Memory B cell (primary cell): ENCODE results near the gene CLSTN3.
A peak's percentile ranks its signal among the peaks of the same experiment; 100 is the strongest.
"Not testable (repeated sequence)": the region's sequence is repeated elsewhere in the genome, so short reads cannot be mapped to it uniquely, and the experiment has no call there.

Source experiments
- ATAC-seq: fragments of 150-1000 bp; cut with Tn5 transposase; 2 replicates; pipeline ENCODE4 v1.10.0; 2021; ENCODE audit warnings: low read depth, mild to moderate bottlenecking, moderate library complexity
- DNase-seq, 2 donors: peaks; one replicate each; pipeline ENCODE4 v3.0.0; 2022; ENCODE audit warnings: low spot score in 2 of 2
- H3K27ac Mint-ChIP-seq: one replicate; pipeline ENCODE4 v1.8.0; 2022; ENCODE audit warnings: mild to moderate bottlenecking, moderate library complexity, mixed read lengths
- H3K27me3 Mint-ChIP-seq: one replicate; pipeline ENCODE4 v1.8.0; 2022; ENCODE audit warnings: mixed read lengths
- H3K36me3 Mint-ChIP-seq: one replicate; pipeline ENCODE4 v1.8.0; 2022; ENCODE audit warnings: mild to moderate bottlenecking, mixed read lengths
- H3K4me1 Mint-ChIP-seq: one replicate; pipeline ENCODE4 v1.8.0; 2022; ENCODE audit warnings: mixed read lengths
- H3K4me3 Mint-ChIP-seq: one replicate; pipeline ENCODE4 v1.8.0; 2022; ENCODE audit warnings: mild to moderate bottlenecking, moderate library complexity, mixed read lengths
- H3K9me3 Mint-ChIP-seq: one replicate; pipeline ENCODE4 v1.8.0; 2022; ENCODE audit warnings: mixed read lengths

CLSTN3 gene

GRCh38 chr12:7156259-7157197 lies 26.4 kb downstream of the CLSTN3 start:
- DNase-seq (no peak), ATAC-seq (no peak)
- no peaks in the 10 kb centered on the region for H3K27me3 Mint-ChIP-seq
- H3K36me3 Mint-ChIP-seq: peaks cover 7% of the 10 kb centered on the region
- H3K27ac Mint-ChIP-seq: no peak overlapping the region
- no peak overlapping the region for H3K4me3 Mint-ChIP-seq
- no peaks in the 10 kb centered on the region for H3K9me3 Mint-ChIP-seq
- no peaks in the 10 kb centered on the region for H3K4me1 Mint-ChIP-seq

GRCh38 chr12:7157391-7157790 lies 27.2 kb downstream of the CLSTN3 start:
- no peaks in the 10 kb centered on the region for H3K9me3 Mint-ChIP-seq
- peaks cover 4% of the 10 kb centered on the region for H3K27me3 Mint-ChIP-seq
- H3K27ac Mint-ChIP-seq: no peak overlapping the region
- no peak overlapping the region for H3K4me3 Mint-ChIP-seq
- no peaks in the 10 kb centered on the region for H3K4me1 Mint-ChIP-seq
- peaks cover 7% of the 10 kb centered on the region for H3K36me3 Mint-ChIP-seq
- ATAC-seq: no peak
- DNase-seq: no peak

- ATAC-seq: no peak
- H3K4me3 Mint-ChIP-seq: no peak overlapping the region
- H3K27ac Mint-ChIP-seq: no peak overlapping the region
- H3K36me3 Mint-ChIP-seq: peaks cover 7% of the 10 kb centered on the region
- H3K9me3 Mint-ChIP-seq: no peaks in the 10 kb centered on the region
- peaks cover 11% of the 10 kb centered on the region for H3K27me3 Mint-ChIP-seq
- peaks cover 7% of the 10 kb centered on the region for H3K4me1 Mint-ChIP-seq
- no peak for DNase-seq
These were observed 28.8 kb downstream of the CLSTN3 start for GRCh38 chr12:7158781-7159609.

- Mint-ChIP-seq H3K4me3 (no peak overlapping the region), H3K27me3 (peaks cover 13% of the 10 kb centered on the region), H3K9me3 (no peaks in the 10 kb centered on the region), H3K4me1 (peaks cover 7% of the 10 kb centered on the region), H3K36me3 (peaks cover 5% of the 10 kb centered on the region), H3K27ac (no peak overlapping the region)
- DNase-seq (no peak), ATAC-seq (no peak)
These were observed 30.0 kb downstream of the CLSTN3 start for GRCh38 chr12:7160183-7160582.

GRCh38 chr12:7161327-7161726 lies 31.2 kb downstream of the CLSTN3 start:
- Mint-ChIP-seq H3K4me1 (peaks cover 7% of the 10 kb centered on the region), H3K4me3 (no peak overlapping the region)
- no peak for ATAC-seq

GRCh38 chr12:7161811-7162210 lies 31.6 kb downstream of the CLSTN3 start:
- DNase-seq (no peak), ATAC-seq (no peak)
- Mint-ChIP-seq H3K4me1 (peaks cover 7% of the 10 kb centered on the region), H3K9me3 (no peaks in the 10 kb centered on the region), H3K27me3 (peaks cover 20% of the 10 kb centered on the region), H3K27ac (no peak overlapping the region), H3K36me3 (peaks cover 5% of the 10 kb centered on the region), H3K4me3 (no peak overlapping the region)

More at GRCh38 chr12:7161327-7161726, 31.2 kb downstream of the CLSTN3 start:
- Mint-ChIP-seq H3K9me3 (no peaks in the 10 kb centered on the region), H3K27me3 (peaks cover 17% of the 10 kb centered on the region), H3K36me3 (peaks cover 5% of the 10 kb centered on the region), H3K27ac (no peak overlapping the region)
- no peak for DNase-seq

GRCh38 chr12:7162691-7163114 lies 32.5 kb downstream of the CLSTN3 start:
- peaks cover 2% of the 10 kb centered on the region for H3K9me3 Mint-ChIP-seq
- no peak overlapping the region for H3K4me3 Mint-ChIP-seq
- DNase-seq: no peak
- no peak overlapping the region for H3K27ac Mint-ChIP-seq
- H3K4me1 Mint-ChIP-seq: peaks cover 7% of the 10 kb centered on the region
- ATAC-seq: peak; percentile 29
- peaks cover 4% of the 10 kb centered on the region for H3K36me3 Mint-ChIP-seq
- H3K27me3 Mint-ChIP-seq: peaks cover 24% of the 10 kb centered on the region

GRCh38 chr12:7169951-7170350 lies 39.8 kb downstream of the CLSTN3 start:
- DNase-seq: no peak
- ATAC-seq: no peak
- H3K27ac Mint-ChIP-seq: no peak overlapping the region
- no peaks in the 10 kb centered on the region for H3K4me1 Mint-ChIP-seq
- H3K36me3 Mint-ChIP-seq: peaks cover 9% of the 10 kb centered on the region
- H3K27me3 Mint-ChIP-seq: peaks cover 18% of the 10 kb centered on the region
- peaks cover 15% of the 10 kb centered on the region for H3K9me3 Mint-ChIP-seq
- H3K4me3 Mint-ChIP-seq: no peak overlapping the region

- peaks cover 14% of the 10 kb centered on the region for H3K27me3 Mint-ChIP-seq
- DNase-seq (no peak), ATAC-seq (no peak)
- H3K4me3 Mint-ChIP-seq: no peak overlapping the region
- H3K9me3 Mint-ChIP-seq: peaks cover 15% of the 10 kb centered on the region
- H3K36me3 Mint-ChIP-seq: peaks cover 9% of the 10 kb centered on the region
- H3K4me1 Mint-ChIP-seq: no peaks in the 10 kb centered on the region
- H3K27ac Mint-ChIP-seq: no peak overlapping the region
These were observed 41.7 kb downstream of the CLSTN3 start for GRCh38 chr12:7171854-7172253.

- Mint-ChIP-seq H3K27ac (no peak overlapping the region), H3K27me3 (peaks cover 16% of the 10 kb centered on the region), H3K9me3 (peaks cover 7% of the 10 kb centered on the region), H3K36me3 (peaks cover 3% of the 10 kb centered on the region), H3K4me1 (no peaks in the 10 kb centered on the region), H3K4me3 (no peak overlapping the region)
- DNase-seq (no peak), ATAC-seq (no peak)
These were observed 45.3 kb downstream of the CLSTN3 start for GRCh38 chr12:7175493-7175892.

- Mint-ChIP-seq H3K4me3 (no peak overlapping the region), H3K27ac (no peak overlapping the region), H3K9me3 (peaks cover 6% of the 10 kb centered on the region), H3K4me1 (no peaks in the 10 kb centered on the region), H3K27me3 (peaks cover 19% of the 10 kb centered on the region), H3K36me3 (peaks cover 1% of the 10 kb centered on the region)
- ATAC-seq: no peak
- no peak for DNase-seq
These were observed 46.4 kb downstream of the CLSTN3 start for GRCh38 chr12:7176595-7176994.

GRCh38 chr12:7178481-7178880 lies 48.3 kb downstream of the CLSTN3 start:
- ATAC-seq (no peak), DNase-seq (no peak)
- no peak overlapping the region for H3K4me3 Mint-ChIP-seq
- peaks cover 24% of the 10 kb centered on the region for H3K27me3 Mint-ChIP-seq
- H3K36me3 Mint-ChIP-seq: peaks cover 1% of the 10 kb centered on the region
- H3K27ac Mint-ChIP-seq: no peak overlapping the region
- no peaks in the 10 kb centered on the region for H3K4me1 Mint-ChIP-seq
- peaks cover 1% of the 10 kb centered on the region for H3K9me3 Mint-ChIP-seq

- no peaks in the 10 kb centered on the region for H3K9me3 Mint-ChIP-seq
- DNase-seq (no peak), ATAC-seq (no peak)
- H3K4me1 Mint-ChIP-seq: no peaks in the 10 kb centered on the region
- H3K27ac Mint-ChIP-seq: no peak overlapping the region
- no peak overlapping the region for H3K4me3 Mint-ChIP-seq
- H3K36me3 Mint-ChIP-seq: no peaks in the 10 kb centered on the region
- peaks cover 21% of the 10 kb centered on the region for H3K27me3 Mint-ChIP-seq
These were observed 50.5 kb downstream of the CLSTN3 start for GRCh38 chr12:7180685-7181084.

- not testable (repeated sequence) for H3K9me3 Mint-ChIP-seq, H3K27ac Mint-ChIP-seq, ATAC-seq, H3K4me3 Mint-ChIP-seq, DNase-seq, H3K36me3 Mint-ChIP-seq
- H3K27me3 Mint-ChIP-seq: peaks cover 11% of the 10 kb centered on the region
- peaks cover 17% of the 10 kb centered on the region for H3K4me1 Mint-ChIP-seq
These were observed 55.9 kb downstream of the CLSTN3 start for GRCh38 chr12:7186058-7186457.
